ENCODE measurements around the gene ATXN7L1.

GRCh38 chr7:105643384-105643783 is 233.0 kb downstream of the ATXN7L1 start:
- no peak; the same call in 1 of the 2 replicates for TF ChIP-seq ATF2 (IDR thresholded peaks at IDR 0.05; ENCODE audit: low read length)
- peak in 1 of 2 experiments; percentile 30; a peak in 1 of 3 replicates for TF ChIP-seq POLR2A (IDR thresholded peaks at IDR 0.05; ENCODE audit: control extremely low read depth in 1 of 2, low read depth in 2 of 2, low read length in 2 of 2)
- TF ChIP-seq TCF12 (IDR thresholded peaks at IDR 0.05; ENCODE audit: low read depth, low read length), result peak; percentile 50; the same call in 1 of the 2 replicates
- no peak for TF ChIP-seq SIRT6 (IDR thresholded peaks at IDR 0.05; ENCODE audit: low read length)
- TF ChIP-seq CTCF (IDR thresholded peaks at IDR 0.05; ENCODE audit: control extremely low read depth in 1 of 3, insufficient read depth in 1 of 3, low read depth in 1 of 3, low read length in 3 of 3), result peak; percentile 61 to 85 (median 71)
- TF ChIP-seq BCL11A (IDR thresholded peaks at IDR 0.05; ENCODE audit: low read depth in 2 of 2, low read length in 2 of 2), result no peak

All from H1 (cell line).